ENCODE measurements around the gene CAMK2B.

GRCh38 chr7:44247868-44248651 is 77.3 kb downstream of the CAMK2B start:
- TF ChIP-seq CTCF (IDR thresholded peaks at IDR 0.05) (no peak), EZH2 (IDR thresholded peaks at IDR 0.05) (no peak), EZH2phosphoT487 (IDR thresholded peaks at IDR 0.05) (no peak)
